NT2/D1 (cell line): Measurements from ENCODE around the gene AGBL5.
"Not testable (repeated sequence)": the region's sequence is repeated elsewhere in the genome, so short reads cannot be mapped to it uniquely, and the experiment has no call there.

Experiments used
- DNase-seq: peaks from one replicate; pipeline ENCODE4 v3.0.0-alpha.2; 2011; ENCODE audit warnings: low read depth, low spot score
- H3K27me3 ChIP-seq: 2 replicates; pipeline ENCODE4 v1.6.0; 2011; ENCODE audit warnings: mild to moderate bottlenecking; ENCODE audit not compliant: insufficient read length, insufficient read depth
- H3K36me3 ChIP-seq: 2 replicates; pipeline ENCODE4 v1.6.1; 2011; ENCODE audit warnings: mild to moderate bottlenecking, low read length, mixed read lengths; ENCODE audit not compliant: insufficient read depth, insufficient read length
- H3K4me1 ChIP-seq: 2 replicates; pipeline ENCODE4 v1.5.1; 2011; ENCODE audit not compliant: insufficient read depth, insufficient read length
- H3K4me3 ChIP-seq: 2 replicates; pipeline ENCODE4 v1.5.1; 2011; ENCODE audit warnings: low read depth; ENCODE audit not compliant: insufficient read length
- H3K9ac ChIP-seq: 2 replicates; pipeline ENCODE4 v1.6.0; 2011; ENCODE audit warnings: low read depth; ENCODE audit not compliant: insufficient read length
- H3K9me3 ChIP-seq: 2 replicates; pipeline ENCODE4 v1.5.1; 2011; ENCODE audit warnings: mild to moderate bottlenecking, low read length; ENCODE audit not compliant: insufficient read depth
- SUZ12 ChIP-seq: IDR thresholded peaks from 2 replicates; pipeline ENCODE4 v1.6.1; 2011; ENCODE audit not compliant: insufficient read length, insufficient read depth; ENCODE audit errors: extremely low read depth
- YY1 ChIP-seq: IDR thresholded peaks from 2 replicates; pipeline ENCODE4 v1.6.1; 2011; ENCODE audit not compliant: insufficient read length, insufficient read depth
- ZNF274 ChIP-seq: IDR thresholded peaks from 2 replicates; pipeline ENCODE4 v1.6.1; 2011; ENCODE audit warnings: mild to moderate bottlenecking, low read depth, low read length

Gene AGBL5

GRCh38 chr2:27097341-27097740, 45.9 kb downstream of the AGBL5 start:
- no peaks in the 10 kb centered on the region for H3K9me3 ChIP-seq
- DNase-seq: no peak

GRCh38 chr2:27099334-27099955, 48.0 kb downstream of the AGBL5 start:
- H3K9ac ChIP-seq: no peak overlapping the region
- H3K27me3 ChIP-seq: no peaks in the 10 kb centered on the region
- peaks cover 9% of the 10 kb centered on the region for H3K4me1 ChIP-seq
- TF ChIP-seq ZNF274 (no peak), YY1 (no peak), SUZ12 (no peak)
- H3K9me3 ChIP-seq: no peaks in the 10 kb centered on the region
- no peak overlapping the region for H3K4me3 ChIP-seq
- DNase-seq: no peak
- no peaks in the 10 kb centered on the region for H3K36me3 ChIP-seq

More at GRCh38 chr2:27097341-27097740, 45.9 kb downstream of the AGBL5 start:
- Histone ChIP-seq H3K9ac (no peak overlapping the region), H3K4me1 (peaks cover 15% of the 10 kb centered on the region), H3K36me3 (no peaks in the 10 kb centered on the region), H3K4me3 (no peak overlapping the region), H3K27me3 (no peaks in the 10 kb centered on the region)
- no peak for TF ChIP-seq ZNF274
- TF ChIP-seq SUZ12: no peak
- TF ChIP-seq YY1: no peak

GRCh38 chr2:27100036-27100435, 48.6 kb downstream of the AGBL5 start:
- no peak overlapping the region for H3K9ac ChIP-seq
- no peaks in the 10 kb centered on the region for H3K27me3 ChIP-seq
- TF ChIP-seq SUZ12 (no peak), ZNF274 (no peak), YY1 (no peak)
- peaks cover 9% of the 10 kb centered on the region for H3K4me1 ChIP-seq
- no peak overlapping the region for H3K4me3 ChIP-seq
- H3K36me3 ChIP-seq: no peaks in the 10 kb centered on the region
- DNase-seq: no peak
- H3K9me3 ChIP-seq: no peaks in the 10 kb centered on the region

GRCh38 chr2:27102329-27102728, 50.9 kb downstream of the AGBL5 start:
- no peaks in the 10 kb centered on the region for H3K27me3 ChIP-seq
- no peak for TF ChIP-seq ZNF274
- no peak for TF ChIP-seq SUZ12
- TF ChIP-seq YY1: no peak
- H3K4me1 ChIP-seq: peaks cover 6% of the 10 kb centered on the region
- no peak overlapping the region for H3K9ac ChIP-seq
- no peak overlapping the region for H3K4me3 ChIP-seq
- DNase-seq: no peak
- H3K9me3 ChIP-seq: no peaks in the 10 kb centered on the region
- no peaks in the 10 kb centered on the region for H3K36me3 ChIP-seq

GRCh38 chr2:27105981-27106380, 54.5 kb downstream of the AGBL5 start:
- H3K9ac ChIP-seq: no peak overlapping the region
- no peaks in the 10 kb centered on the region for H3K9me3 ChIP-seq
- no peak for DNase-seq
- TF ChIP-seq SUZ12 (no peak), ZNF274 (no peak), YY1 (no peak)
- H3K36me3 ChIP-seq: no peaks in the 10 kb centered on the region
- peaks cover 4% of the 10 kb centered on the region for H3K4me1 ChIP-seq
- no peak overlapping the region for H3K4me3 ChIP-seq
- no peaks in the 10 kb centered on the region for H3K27me3 ChIP-seq

- Histone ChIP-seq H3K9me3 (no peaks in the 10 kb centered on the region), H3K4me3 (no peak overlapping the region), H3K36me3 (no peaks in the 10 kb centered on the region), H3K4me1 (peaks cover 3% of the 10 kb centered on the region), H3K27me3 (no peaks in the 10 kb centered on the region), H3K9ac (no peak overlapping the region)
- no peak for TF ChIP-seq ZNF274
- no peak for TF ChIP-seq YY1
- TF ChIP-seq SUZ12: no peak
- DNase-seq: no peak
These were observed 56.8 kb downstream of the AGBL5 start for GRCh38 chr2:27108221-27108620.

- no peak overlapping the region for H3K4me3 ChIP-seq
- no peaks in the 10 kb centered on the region for H3K36me3 ChIP-seq
- H3K9ac ChIP-seq: no peak overlapping the region
- TF ChIP-seq YY1 (no peak), ZNF274 (no peak), SUZ12 (no peak)
- H3K9me3 ChIP-seq: no peaks in the 10 kb centered on the region
- no peaks in the 10 kb centered on the region for H3K27me3 ChIP-seq
- H3K4me1 ChIP-seq: peaks cover 3% of the 10 kb centered on the region
- DNase-seq: no peak
These were observed 57.6 kb downstream of the AGBL5 start for GRCh38 chr2:27109083-27109482.

- H3K9me3 ChIP-seq, DNase-seq, H3K4me1 ChIP-seq, H3K27me3 ChIP-seq, H3K36me3 ChIP-seq, H3K4me3 ChIP-seq, H3K9ac ChIP-seq: not testable (repeated sequence)
These were observed 59.3 kb downstream of the AGBL5 start for GRCh38 chr2:27110603-27111352.

GRCh38 chr2:27111392-27112078, 60.1 kb downstream of the AGBL5 start:
- not testable (repeated sequence) for H3K27me3 ChIP-seq, H3K4me3 ChIP-seq, H3K4me1 ChIP-seq, DNase-seq, H3K9me3 ChIP-seq, H3K36me3 ChIP-seq, H3K9ac ChIP-seq
